Uterus (tissue), 4 donors: ENCODE data around the gene RHEX. TPM values are rescaled to one million over a fixed set of nuclear protein-coding genes. Genes with fewer than 3 reads are reported as not detected.
A peak's percentile ranks its signal among the peaks of the same experiment; 100 is the strongest.

ENCODE experiments used
- DNase-seq, 2 donors: peaks; one replicate each; pipeline ENCODE4 v3.0.0-alpha.2; 2019 to 2020
- H3K27ac ChIP-seq, 2 donors: fragments of 200-600 bp; sonication (generic); 1 replicate in 1 of 2; 2 replicates in 1 of 2; pipeline ENCODE4 v1.5.1; 2016 to 2018
- H3K27me3 ChIP-seq, 2 donors: fragments of 200-600 bp; sonication (generic); one replicate each; pipeline ENCODE4 v1.5.1; 2018 to 2019; ENCODE audit warnings: control low read depth in 1 of 2
- H3K36me3 ChIP-seq, 2 donors: fragments of 200-600 bp; sonication (generic); one replicate each; pipeline ENCODE4 v1.5.1; 2019; ENCODE audit warnings: control low read depth in 1 of 2
- H3K4me1 ChIP-seq, 2 donors: fragments of 200-600 bp; sonication (generic); one replicate each; pipeline ENCODE4 v1.5.1; 2018 to 2019; ENCODE audit warnings: control low read depth in 1 of 2
- H3K4me3 ChIP-seq, 2 donors: fragments of 200-600 bp; sonication (generic); 1 replicate in 1 of 2; 2 replicates in 1 of 2; pipeline ENCODE4 v1.5.1; 2018 to 2019; ENCODE audit warnings: mild to moderate bottlenecking in 1 of 2
- H3K9me3 ChIP-seq, 2 donors: fragments of 200-600 bp; sonication (generic); one replicate each; pipeline ENCODE4 v1.5.1; 2019; ENCODE audit warnings: control low read depth in 1 of 2
- CTCF ChIP-seq, 4 experiments: fragments of 200-600 bp in 2 of 4; fragments of 450-650 bp in 2 of 4; sonication (generic) in 2 of 4; IDR thresholded peaks; one replicate each; pipeline ENCODE4 v1.5.1; 2016 to 2019; ENCODE audit warnings: antibody characterized with exemption in 4 of 4, mild to moderate bottlenecking in 2 of 4, moderate library complexity in 1 of 4
- POLR2A ChIP-seq, 2 donors: fragments of 450-650 bp; IDR thresholded peaks; one replicate each; pipeline ENCODE4 v1.6.1; 2016; ENCODE audit warnings: antibody characterized with exemption in 2 of 2, mild to moderate bottlenecking in 1 of 2, moderate library complexity in 1 of 2
- intact Hi-C: fragments of 100-400 bp; cut with DNase I; formaldehyde crosslinking; loops from one replicate; pipeline ENCODE4 v1.15.1; 2023; ENCODE audit warnings: low total_unique reads
- total RNA-seq, 4 donors: library from RNA; depleted of rRNA in 3 of 4; stranded (reverse); fragments of >200 nt in 3 of 4; gene quantifications; one replicate each; pipeline versions ENCODE4 v1.1.0 to v1.2.4, GENCODE V29; 2014 to 2023
- donor health status: DM: yes; HTN: yes; CAD: no.

The RHEX gene
- total RNA-seq, 4 donors from 2014 or later = 3.6 to 6.4 (median 5.6) TPM; not detected in 1

GRCh38 chr1:206065547-206066145, 12.7 kb downstream of the RHEX start:
- TF ChIP-seq CTCF (IDR thresholded peaks at IDR 0.05) (no peak), POLR2A (IDR thresholded peaks at IDR 0.05) (no peak)
- H3K4me1 ChIP-seq = peaks cover 0 to 4% of the 10 kb centered on the region in 2 donors
- DNase-seq = no peak
- H3K36me3 ChIP-seq = no peaks in the 10 kb centered on the region
- no peaks in the 10 kb centered on the region for H3K9me3 ChIP-seq
- no peak overlapping the region for H3K27ac ChIP-seq
- intact Hi-C loops = no loop called here
- no peak overlapping the region for H3K4me3 ChIP-seq
- no peaks in the 10 kb centered on the region for H3K27me3 ChIP-seq

DNA sequence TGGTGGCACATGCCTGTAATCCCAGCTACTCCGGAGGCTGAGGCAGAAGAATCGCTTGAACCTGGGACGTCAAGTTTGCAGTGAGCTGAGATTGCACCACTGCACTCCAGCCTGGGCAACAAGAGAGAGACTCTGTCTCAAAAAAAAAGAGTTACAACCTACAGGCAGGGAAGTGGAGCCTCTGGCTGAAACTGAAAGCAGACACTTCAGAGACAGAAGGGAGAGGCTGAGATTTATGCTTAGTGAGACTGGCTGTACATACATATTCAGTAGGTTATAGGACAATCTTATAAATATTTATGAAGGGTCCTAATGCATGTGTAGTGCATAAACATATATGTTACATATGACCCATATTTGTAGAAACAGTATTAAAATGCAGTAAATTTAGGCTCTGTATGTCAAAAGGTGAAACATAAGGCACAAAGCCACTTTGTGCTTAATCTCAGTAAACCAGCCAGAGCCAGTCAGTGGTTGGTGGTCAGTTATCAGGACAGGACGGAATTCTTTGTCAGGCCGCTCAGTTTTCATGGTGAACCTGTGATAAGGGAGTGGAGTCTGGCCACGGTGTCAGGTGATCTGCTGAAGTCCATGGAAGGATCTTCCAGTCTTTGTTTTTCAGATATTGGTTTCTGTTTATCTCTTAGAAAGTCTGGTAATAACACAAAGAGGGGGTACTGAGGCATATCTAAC, 13.7 kb downstream of the RHEX start:
- TF ChIP-seq CTCF (IDR thresholded peaks at IDR 0.05) (no peak), POLR2A (IDR thresholded peaks at IDR 0.05) (no peak)
- Histone ChIP-seq H3K9me3 (no peaks in the 10 kb centered on the region), H3K27ac (peak overlapping the region; percentile 60 to 76), H3K27me3 (no peaks in the 10 kb centered on the region), H3K4me3 (no peak overlapping the region), H3K36me3 (no peaks in the 10 kb centered on the region), H3K4me1 (peaks cover 0 to 4% of the 10 kb centered on the region in 2 donors)
- intact Hi-C loops = no loop called here
- DNase-seq = no peak

DNA sequence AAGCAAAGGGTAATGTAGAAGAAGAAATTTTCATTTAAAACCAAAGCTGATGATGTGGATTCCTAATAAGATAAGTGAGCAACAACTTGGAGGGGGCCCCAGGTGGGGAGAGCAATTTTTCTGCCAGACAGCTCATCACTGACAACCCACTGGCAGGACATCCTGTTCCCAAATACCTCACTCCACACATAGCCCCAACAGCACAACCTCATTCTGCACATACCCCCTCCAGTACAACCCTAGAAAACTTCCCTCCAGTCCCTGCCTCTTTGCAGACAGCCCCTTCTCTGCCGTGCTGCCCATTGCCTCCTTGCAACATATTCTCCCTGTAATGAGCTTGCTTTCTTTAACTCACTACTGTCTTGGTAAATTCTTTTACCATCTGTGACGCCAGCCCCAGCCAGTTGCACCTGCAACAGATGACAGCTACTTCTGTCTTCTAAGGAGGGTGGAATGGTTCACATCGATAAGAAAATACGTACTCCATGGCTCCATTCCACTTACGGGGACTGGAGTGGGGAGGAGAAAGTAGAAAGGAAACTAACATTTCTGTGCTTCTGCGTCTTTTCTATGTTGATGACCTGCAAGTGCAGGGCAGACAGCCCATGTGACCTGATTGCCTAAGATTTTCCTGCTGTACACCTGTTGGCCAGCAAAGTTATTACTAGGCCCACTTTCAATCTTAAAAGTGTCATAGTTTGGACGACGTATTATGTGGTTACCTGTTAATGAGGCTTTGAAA, 14.7 kb downstream of the RHEX start:
- H3K36me3 ChIP-seq = no peaks in the 10 kb centered on the region
- H3K4me3 ChIP-seq = no peak overlapping the region
- no peaks in the 10 kb centered on the region for H3K9me3 ChIP-seq
- peak overlapping the region; percentile 60 to 76 for H3K27ac ChIP-seq
- peak; percentile 58 to 64 for DNase-seq
- intact Hi-C loops = no loop called here
- H3K27me3 ChIP-seq = no peaks in the 10 kb centered on the region
- no peaks in the 10 kb centered on the region for H3K4me1 ChIP-seq
- TF ChIP-seq POLR2A (IDR thresholded peaks at IDR 0.05) = no peak
- no peak for TF ChIP-seq CTCF (IDR thresholded peaks at IDR 0.05)

DNA sequence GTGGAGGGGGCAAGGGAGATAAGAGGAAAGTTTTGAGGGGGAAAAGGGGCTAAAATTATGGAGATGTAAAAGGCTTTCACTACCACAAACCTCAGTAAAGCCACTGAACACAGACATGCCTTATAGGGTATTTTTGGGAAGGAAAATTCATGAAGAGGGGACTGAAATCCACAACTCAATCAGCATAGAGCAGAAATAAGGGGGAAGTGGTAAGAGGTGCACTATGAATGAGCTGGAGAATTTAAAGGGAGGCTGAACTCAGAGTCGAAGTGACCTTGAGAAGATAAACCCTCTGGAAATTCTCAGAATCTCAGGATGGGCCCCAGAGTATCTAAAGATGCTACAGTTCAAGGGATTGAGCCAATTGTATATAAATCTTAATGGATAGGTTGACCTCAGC, 15.3 kb downstream of the RHEX start:
- peak overlapping the region; percentile 60 to 76 for H3K27ac ChIP-seq
- H3K27me3 ChIP-seq = no peaks in the 10 kb centered on the region
- H3K36me3 ChIP-seq = no peaks in the 10 kb centered on the region
- DNase-seq = no peak
- H3K9me3 ChIP-seq = no peaks in the 10 kb centered on the region
- H3K4me1 ChIP-seq = no peaks in the 10 kb centered on the region
- H3K4me3 ChIP-seq = no peak overlapping the region
- no peak for TF ChIP-seq POLR2A (IDR thresholded peaks at IDR 0.05)
- no peak for TF ChIP-seq CTCF (IDR thresholded peaks at IDR 0.05)
- intact Hi-C loops = no loop called here
